Renal cortical epithelial cell (primary cell): ENCODE results near the gene TMEM95. TPM values are rescaled to one million over a fixed set of nuclear protein-coding genes. Genes with fewer than 3 reads are reported as not detected.

Source experiments
- DNase-seq: peaks from one replicate; pipeline ENCODE4 v3.0.0-alpha.2; 2011; ENCODE audit warnings: low read depth
- total RNA-seq: library from RNA; depleted of rRNA; stranded (reverse); fragments of >200 nt; gene quantifications from 2 replicates; pipeline ENCODE4 v1.2.3, GENCODE V29; 2014

Gene TMEM95
- not detected in 2 replicates for total RNA-seq

- no peak for DNase-seq
Observed at GRCh38 chr17:7355053-7355452, at the start of gene TMEM95. TMEM95 (plus strand) TSS chr17:7355156; CDS start chr17:7355205, 49 bp downstream.

- DNase-seq, result peak; percentile 100
Observed at GRCh38 chr17:7306911-7307685, 47.9 kb upstream of the TMEM95 start, which contains the start of gene EIF5A. EIF5A (plus strand) TSS chr17:7307628; CDS start chr17:7309636, 2,008 bp downstream.

- DNase-seq, result no peak
Observed at GRCh38 chr17:7307686-7308624, 47.0 kb upstream of the TMEM95 start.

- DNase-seq, result peak; percentile 72
Observed at GRCh38 chr17:7308625-7309433, 46.1 kb upstream of the TMEM95 start.

GRCh38 chr17:7309628-7310027, 45.3 kb upstream of the TMEM95 start:
- DNase-seq, result no peak

- no peak for DNase-seq
Observed at GRCh38 chr17:7311110-7311705, 43.7 kb upstream of the TMEM95 start.

- no peak for DNase-seq
Observed at GRCh38 chr17:7312432-7313087, 42.4 kb upstream of the TMEM95 start.

GRCh38 chr17:7313088-7313889, 41.7 kb upstream of the TMEM95 start:
- DNase-seq, result no peak

- no peak for DNase-seq
Observed at GRCh38 chr17:7313890-7314718, 40.9 kb upstream of the TMEM95 start.

GRCh38 chr17:7314719-7315569, 40.0 kb upstream of the TMEM95 start, which contains the start of gene GPS2:
GPS2 (minus strand) TSS chr17:7315360; CDS start chr17:7315052, 308 bp downstream.
- DNase-seq, result peak; percentile 51

- no peak for DNase-seq
Observed at GRCh38 chr17:7315570-7316235, 39.3 kb upstream of the TMEM95 start.

GRCh38 chr17:7317161-7317803, 37.7 kb upstream of the TMEM95 start:
- no peak for DNase-seq

GRCh38 chr17:7318121-7318860, 36.7 kb upstream of the TMEM95 start:
- no peak for DNase-seq

- DNase-seq, result no peak
Observed at GRCh38 chr17:7321466-7321865, 33.5 kb upstream of the TMEM95 start.

- no peak for DNase-seq
Observed at GRCh38 chr17:7322520-7323194, 32.3 kb upstream of the TMEM95 start.
